ENCODE results near the gene SIGLEC5. TPM values are rescaled to one million over a fixed set of nuclear protein-coding genes. Genes with fewer than 3 reads are reported as not detected.

The SIGLEC5 gene
- total RNA-seq, 2 donors from 2014 or later, result not detected

DNA sequence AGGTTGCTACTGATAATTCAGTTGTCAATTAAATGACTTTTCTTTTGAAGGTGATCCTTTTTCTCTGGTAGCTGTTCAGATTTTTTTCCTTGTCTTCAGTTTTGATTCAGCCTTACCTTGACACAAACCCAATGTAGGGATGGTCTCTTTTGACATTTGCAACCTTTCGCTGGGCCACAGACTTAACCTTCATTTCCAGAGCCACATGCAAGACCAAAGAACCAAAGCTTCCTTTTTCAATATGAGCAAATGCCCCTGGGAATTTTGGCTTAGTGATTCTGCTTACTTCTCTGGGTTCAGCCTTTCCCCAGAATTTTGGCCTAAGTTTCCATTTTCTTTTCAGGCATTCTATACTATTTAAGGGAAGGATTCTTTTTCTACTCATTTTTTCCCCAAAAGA lies 19.6 kb downstream of the SIGLEC5 start:
- H3K4me3 Mint-ChIP-seq, result no peak overlapping the region
- peaks cover 8 to 9% of the 10 kb centered on the region in 2 donors for H3K9me3 Mint-ChIP-seq
- no peak for DNase-seq
- H3K27ac Mint-ChIP-seq, result no peak overlapping the region
- peaks cover 9% of the 10 kb centered on the region in 2 donors for H3K36me3 Mint-ChIP-seq (ENCODE audit: insufficient read depth in 2 of 2)
- peaks cover 61% of the 10 kb centered on the region for H3K27me3 Mint-ChIP-seq (ENCODE audit: low read depth)
- peaks cover 33% of the 10 kb centered on the region for H3K4me1 Mint-ChIP-seq (ENCODE audit: low read depth)
- ATAC-seq (replicated peaks in 1 of 2), result no peak

DNA sequence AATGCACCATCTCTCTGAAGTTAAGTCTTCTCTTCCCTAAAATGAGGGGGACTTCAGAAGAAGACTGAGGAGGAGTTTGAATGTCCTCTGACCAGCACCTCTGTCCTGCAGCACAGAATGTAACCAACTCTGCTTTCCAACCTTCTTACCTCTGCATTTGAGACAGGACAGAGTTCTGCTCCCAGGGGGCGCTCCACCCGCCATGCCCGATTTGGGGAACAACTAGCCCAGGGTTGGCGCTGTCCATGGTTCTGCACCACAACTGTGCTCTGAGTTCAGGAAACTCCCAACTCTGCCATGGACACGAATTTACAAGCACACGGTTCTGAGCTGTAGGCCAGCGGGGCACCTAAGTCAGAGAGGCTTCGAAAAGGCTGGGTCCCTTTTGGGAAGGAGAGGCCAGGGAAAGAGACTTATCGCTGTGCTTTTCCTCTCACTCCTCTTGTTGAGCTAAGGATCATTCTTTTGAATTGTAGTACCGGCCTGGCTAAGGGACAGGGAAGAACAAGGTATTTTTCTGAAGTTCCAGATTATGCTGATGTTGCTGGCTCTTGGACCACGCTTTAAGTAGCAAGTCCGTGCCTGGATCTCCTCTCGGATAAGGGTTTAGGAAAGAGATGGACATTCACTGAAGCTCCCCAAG lies 22.2 kb downstream of the SIGLEC5 start:
- H3K4me1 Mint-ChIP-seq (ENCODE audit: low read depth), result peaks cover 34% of the 10 kb centered on the region
- H3K27me3 Mint-ChIP-seq (ENCODE audit: low read depth), result peaks cover 56% of the 10 kb centered on the region
- ATAC-seq (replicated peaks in 1 of 2) (peak in 1 of 2 donors; percentile 28), DNase-seq (peak; percentile 67 to 68)
- peak overlapping the region; percentile 6 to 79 for H3K4me3 Mint-ChIP-seq
- peaks cover 8 to 11% of the 10 kb centered on the region in 2 donors for H3K9me3 Mint-ChIP-seq
- H3K27ac Mint-ChIP-seq, result no peak overlapping the region
- H3K36me3 Mint-ChIP-seq (ENCODE audit: insufficient read depth in 2 of 2), result peaks cover 9 to 11% of the 10 kb centered on the region in 2 donors

DNA sequence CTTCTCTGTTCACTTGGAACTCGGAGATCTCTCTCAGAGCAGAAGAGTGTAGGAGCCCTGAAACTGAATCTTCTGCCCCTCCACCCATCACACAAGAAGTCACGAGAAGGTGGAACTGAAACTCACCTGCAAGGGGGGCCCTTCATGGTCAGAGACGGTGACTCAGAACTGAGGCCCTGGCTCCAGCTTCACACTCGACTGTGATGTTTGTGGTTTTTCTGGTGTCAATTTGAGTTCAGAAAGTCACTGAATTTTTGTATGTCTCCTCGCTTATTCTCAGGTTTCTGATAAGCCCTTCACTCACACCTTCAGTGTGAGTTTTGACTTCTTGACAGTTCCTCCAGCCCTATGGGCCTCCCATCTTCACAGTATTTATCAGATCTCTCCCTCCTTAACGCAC lies 23.1 kb downstream of the SIGLEC5 start:
- Mint-ChIP-seq H3K4me3 (peak overlapping the region; percentile 58 to 79), H3K27me3 (ENCODE audit: low read depth) (peaks cover 51% of the 10 kb centered on the region), H3K9me3 (peaks cover 2 to 5% of the 10 kb centered on the region in 2 donors), H3K4me1 (ENCODE audit: low read depth) (peaks cover 34% of the 10 kb centered on the region), H3K27ac (no peak overlapping the region), H3K36me3 (ENCODE audit: insufficient read depth in 2 of 2) (peaks cover 3 to 9% of the 10 kb centered on the region in 2 donors)
- ATAC-seq (replicated peaks in 1 of 2) (peak; percentile 96 to 99), DNase-seq (peak; percentile 58 to 77)

DNA sequence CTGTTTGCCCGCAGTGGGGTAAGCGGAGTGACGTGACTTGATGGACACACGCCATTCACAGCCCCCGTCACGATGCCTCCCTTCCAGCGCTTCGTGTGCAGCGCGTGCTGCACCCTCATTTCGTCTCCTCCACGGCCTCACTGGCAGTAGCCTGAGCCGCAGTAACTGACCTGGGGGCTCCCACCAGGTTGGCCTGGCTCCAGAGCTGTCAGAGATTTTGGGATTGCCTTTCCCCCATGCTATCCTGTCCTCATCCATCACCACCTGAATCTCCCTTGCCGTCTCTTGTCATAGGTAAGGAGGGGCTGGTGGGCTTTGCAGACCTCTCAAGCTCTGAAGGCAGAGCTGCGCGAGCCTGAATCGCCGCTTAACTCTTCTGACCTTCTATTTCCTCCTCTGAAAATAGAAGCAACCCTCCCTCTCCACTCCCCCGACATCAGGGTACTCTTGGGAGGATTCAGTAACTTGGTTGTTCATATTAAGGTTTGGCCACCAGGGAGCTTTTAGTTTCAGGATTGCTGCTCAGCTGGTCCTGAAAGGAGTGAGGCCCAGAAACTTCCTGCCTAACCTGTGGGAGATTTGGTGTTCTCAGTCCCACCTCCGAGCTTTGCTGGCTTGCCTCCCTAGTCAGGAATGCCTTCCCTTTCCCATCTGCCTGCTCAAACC lies 27.9 kb downstream of the SIGLEC5 start:
- Mint-ChIP-seq H3K4me3 (peak overlapping the region; percentile 11 to 40), H3K4me1 (ENCODE audit: low read depth) (peaks cover 18% of the 10 kb centered on the region), H3K9me3 (peaks cover 2 to 4% of the 10 kb centered on the region in 2 donors), H3K27me3 (ENCODE audit: low read depth) (peaks cover 45% of the 10 kb centered on the region), H3K27ac (no peak overlapping the region), H3K36me3 (ENCODE audit: insufficient read depth in 2 of 2) (peaks cover 2 to 3% of the 10 kb centered on the region in 2 donors)
- no peak for DNase-seq
- ATAC-seq (replicated peaks in 1 of 2), result no peak

DNA sequence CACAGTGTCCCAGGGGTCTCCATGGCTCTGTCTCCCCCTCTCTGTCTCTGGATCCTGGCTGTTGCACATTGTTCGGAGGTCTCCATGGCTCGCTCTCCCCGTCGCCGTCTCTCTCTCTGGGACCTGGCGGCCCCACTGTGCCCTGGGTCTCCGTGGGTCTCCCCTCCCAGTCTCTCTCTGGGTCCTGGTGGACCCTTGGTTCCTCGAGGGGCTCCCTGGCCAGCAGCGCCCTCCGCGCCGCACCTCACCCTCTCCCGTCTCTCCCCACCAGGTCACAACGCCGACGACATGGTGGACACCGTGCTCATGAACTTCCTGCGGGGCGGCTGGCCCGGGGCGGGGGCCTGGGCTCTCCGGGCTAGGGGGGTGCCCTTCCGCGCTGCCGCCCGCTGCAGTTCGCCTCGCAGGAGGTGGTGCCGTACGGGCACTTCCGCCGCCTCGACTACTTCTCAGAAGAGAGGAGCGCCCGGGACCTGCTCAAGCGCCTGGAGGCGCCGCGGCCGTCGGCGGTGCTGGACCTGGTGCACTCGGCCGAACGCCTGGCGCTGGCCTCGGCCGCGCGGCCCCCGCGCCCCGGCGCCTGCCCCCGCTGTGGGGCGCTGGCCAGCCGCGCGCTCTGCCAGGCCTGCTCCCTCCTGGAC lies 29.1 kb downstream of the SIGLEC5 start:
- Mint-ChIP-seq H3K9me3 (peaks cover 2 to 4% of the 10 kb centered on the region in 2 donors), H3K4me1 (ENCODE audit: low read depth) (peaks cover 6% of the 10 kb centered on the region), H3K27ac (no peak overlapping the region), H3K36me3 (ENCODE audit: insufficient read depth in 2 of 2) (peaks cover 2% of the 10 kb centered on the region in 2 donors), H3K4me3 (no peak overlapping the region), H3K27me3 (ENCODE audit: low read depth) (peaks cover 41% of the 10 kb centered on the region)
- ATAC-seq (replicated peaks in 1 of 2) (peak; percentile 45 to 71), DNase-seq (peak; percentile 14 to 23)

DNA sequence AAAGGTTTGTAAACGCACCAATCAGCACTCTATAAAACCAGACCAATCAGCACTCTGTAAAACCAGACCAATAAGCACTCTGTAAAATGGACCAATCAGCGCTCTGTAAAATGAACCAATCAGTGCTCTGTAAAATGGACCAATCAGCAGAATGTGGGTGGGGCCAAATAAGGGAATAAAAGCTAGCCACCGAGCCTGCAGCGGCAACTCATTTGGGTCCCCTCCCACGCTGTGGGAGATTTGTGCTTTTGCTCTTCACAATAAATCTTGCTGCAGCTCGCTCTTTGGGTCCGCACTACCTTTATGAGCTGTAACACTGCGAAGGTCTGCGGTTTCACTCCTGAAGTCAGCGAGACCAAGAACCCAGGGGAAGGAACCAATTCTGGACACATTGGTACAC lies 31.1 kb downstream of the SIGLEC5 start:
- Mint-ChIP-seq H3K27ac (no peak overlapping the region), H3K4me3 (no peak overlapping the region), H3K4me1 (ENCODE audit: low read depth) (peaks cover 15% of the 10 kb centered on the region), H3K27me3 (ENCODE audit: low read depth) (peaks cover 28% of the 10 kb centered on the region), H3K36me3 (ENCODE audit: insufficient read depth in 2 of 2) (peaks cover 6 to 8% of the 10 kb centered on the region in 2 donors), H3K9me3 (peaks cover 2 to 9% of the 10 kb centered on the region in 2 donors)
- ATAC-seq (replicated peaks in 1 of 2) (no peak), DNase-seq (no peak)

DNA sequence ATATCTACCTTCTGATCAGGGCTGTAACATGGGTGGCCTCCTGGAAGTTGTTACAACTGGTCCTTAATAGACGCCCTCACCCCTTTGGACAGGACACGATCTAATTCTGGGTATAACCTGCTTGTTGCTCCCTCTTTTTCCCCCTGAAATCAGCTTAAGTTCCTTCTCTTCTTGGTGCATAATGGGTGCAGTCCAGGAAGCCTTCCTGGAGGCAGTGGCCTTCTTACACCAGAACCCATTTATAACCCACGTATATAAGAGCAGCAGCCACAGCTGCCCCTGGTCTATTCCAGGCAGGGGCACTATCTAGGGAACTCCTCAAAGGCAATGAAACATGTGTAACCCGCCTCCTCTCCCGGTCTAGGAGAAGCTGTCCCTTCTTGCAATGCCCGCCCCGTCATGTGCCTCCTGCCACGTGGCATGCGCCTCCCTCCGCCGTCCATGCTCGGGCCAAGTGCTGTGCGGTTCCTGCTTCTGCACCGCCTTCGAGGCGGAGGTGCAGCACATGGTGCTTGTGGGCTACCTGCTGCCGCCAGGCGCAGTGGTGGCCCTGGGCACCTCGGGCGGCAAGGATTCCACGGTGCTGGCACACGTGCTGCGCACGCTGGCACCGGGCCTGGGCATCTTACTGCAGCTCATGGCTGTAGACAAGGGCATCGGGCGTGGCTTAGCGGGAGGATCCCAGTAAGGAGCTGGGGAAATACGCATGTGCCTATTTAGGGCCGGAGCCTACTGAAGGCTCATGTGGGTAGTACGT lies 31.9 kb downstream of the SIGLEC5 start:
- peaks cover 2 to 9% of the 10 kb centered on the region in 2 donors for H3K9me3 Mint-ChIP-seq
- no peak overlapping the region for H3K4me3 Mint-ChIP-seq

DNA sequence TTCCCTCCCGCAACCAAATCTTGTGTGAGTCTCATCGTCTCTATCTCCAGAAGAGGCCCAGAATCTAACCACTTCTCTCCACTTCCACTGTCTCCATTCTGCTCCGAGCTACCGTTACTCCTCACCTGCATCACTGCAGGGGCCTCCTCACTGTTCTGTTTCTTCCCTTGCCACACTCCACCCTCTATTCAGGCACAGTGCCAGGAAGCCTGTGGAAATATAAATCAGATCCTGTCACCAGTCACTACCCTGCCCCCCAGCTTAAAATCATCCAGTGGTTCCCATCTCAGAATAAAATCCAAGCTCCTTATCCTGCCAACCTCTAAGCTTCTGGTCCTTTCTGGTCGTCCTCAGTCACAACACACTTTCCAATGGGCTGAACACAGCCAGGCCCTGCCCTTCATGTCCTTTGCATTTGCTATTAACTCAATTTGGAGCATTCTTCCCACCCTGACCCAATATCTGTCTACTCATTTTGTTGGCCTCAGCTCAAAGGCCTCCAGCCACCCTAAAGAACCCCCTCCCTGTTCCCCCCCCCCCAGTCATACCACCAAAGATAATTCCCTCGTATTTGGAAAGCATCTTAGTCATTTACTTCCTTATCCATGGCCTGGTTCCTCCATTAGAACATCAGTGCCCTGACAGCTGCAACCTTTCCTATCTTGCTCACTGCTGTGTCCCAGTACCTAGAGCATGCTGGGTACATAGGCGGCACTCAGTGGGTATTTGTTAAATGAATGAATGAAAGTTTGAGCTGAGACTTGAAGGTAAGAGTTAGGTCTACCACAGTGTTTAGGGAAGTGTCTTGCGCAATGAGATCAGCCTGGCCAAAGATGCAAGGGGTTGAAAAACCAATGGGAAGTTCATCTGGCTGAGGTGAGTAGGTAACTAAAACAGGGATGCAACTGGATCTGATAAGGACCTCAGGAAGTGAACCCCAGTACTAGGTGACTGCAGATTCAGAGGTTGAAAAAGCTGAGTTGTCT lies 34.7 kb downstream of the SIGLEC5 start:
- peaks cover 6 to 7% of the 10 kb centered on the region in 2 donors for H3K36me3 Mint-ChIP-seq (ENCODE audit: insufficient read depth in 2 of 2)
- peaks cover 24% of the 10 kb centered on the region for H3K4me1 Mint-ChIP-seq (ENCODE audit: low read depth)
- DNase-seq, result no peak
- H3K27ac Mint-ChIP-seq, result no peak overlapping the region
- H3K4me3 Mint-ChIP-seq, result peak overlapping the region; percentile 92
- ATAC-seq (replicated peaks in 1 of 2), result no peak
- peaks cover 2 to 10% of the 10 kb centered on the region in 2 donors for H3K9me3 Mint-ChIP-seq
- H3K27me3 Mint-ChIP-seq (ENCODE audit: low read depth), result peaks cover 15% of the 10 kb centered on the region

More for the DNA sequence above, 31.9 kb downstream of the SIGLEC5 start:
- ATAC-seq (replicated peaks in 1 of 2), result no peak
- DNase-seq, result no peak
- Mint-ChIP-seq H3K27me3 (ENCODE audit: low read depth) (peaks cover 26% of the 10 kb centered on the region), H3K27ac (no peak overlapping the region), H3K4me1 (ENCODE audit: low read depth) (peaks cover 22% of the 10 kb centered on the region), H3K36me3 (ENCODE audit: insufficient read depth in 2 of 2) (peaks cover 6 to 9% of the 10 kb centered on the region in 2 donors)

DNA sequence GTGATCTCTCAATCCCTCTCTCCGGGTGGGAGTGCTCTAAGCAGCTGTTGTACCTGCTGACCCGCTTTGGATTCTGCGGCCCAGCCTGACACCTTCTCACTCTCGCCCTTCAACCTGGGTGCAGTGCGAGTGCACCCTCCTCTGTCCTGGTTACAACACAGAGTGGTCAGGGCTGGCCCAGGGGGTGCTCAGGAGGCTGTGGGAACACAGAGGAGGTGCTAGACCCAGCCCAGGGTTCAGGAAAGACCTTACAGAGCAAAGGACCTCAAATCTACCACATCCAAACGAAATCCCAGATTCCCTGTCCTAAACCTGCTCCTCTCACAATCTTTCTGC lies 35.5 kb downstream of the SIGLEC5 start:
- peaks cover 24% of the 10 kb centered on the region for H3K4me1 Mint-ChIP-seq (ENCODE audit: low read depth)
- DNase-seq (no peak), ATAC-seq (replicated peaks in 1 of 2) (peak in 1 of 2 donors; percentile 10)
- H3K27ac Mint-ChIP-seq, result peak overlapping the region; percentile 87
- H3K27me3 Mint-ChIP-seq (ENCODE audit: low read depth), result peaks cover 8% of the 10 kb centered on the region
- H3K9me3 Mint-ChIP-seq, result peaks cover 2 to 10% of the 10 kb centered on the region in 2 donors
- peak overlapping the region; percentile 92 for H3K4me3 Mint-ChIP-seq
- peaks cover 7 to 8% of the 10 kb centered on the region in 2 donors for H3K36me3 Mint-ChIP-seq (ENCODE audit: insufficient read depth in 2 of 2)

DNA sequence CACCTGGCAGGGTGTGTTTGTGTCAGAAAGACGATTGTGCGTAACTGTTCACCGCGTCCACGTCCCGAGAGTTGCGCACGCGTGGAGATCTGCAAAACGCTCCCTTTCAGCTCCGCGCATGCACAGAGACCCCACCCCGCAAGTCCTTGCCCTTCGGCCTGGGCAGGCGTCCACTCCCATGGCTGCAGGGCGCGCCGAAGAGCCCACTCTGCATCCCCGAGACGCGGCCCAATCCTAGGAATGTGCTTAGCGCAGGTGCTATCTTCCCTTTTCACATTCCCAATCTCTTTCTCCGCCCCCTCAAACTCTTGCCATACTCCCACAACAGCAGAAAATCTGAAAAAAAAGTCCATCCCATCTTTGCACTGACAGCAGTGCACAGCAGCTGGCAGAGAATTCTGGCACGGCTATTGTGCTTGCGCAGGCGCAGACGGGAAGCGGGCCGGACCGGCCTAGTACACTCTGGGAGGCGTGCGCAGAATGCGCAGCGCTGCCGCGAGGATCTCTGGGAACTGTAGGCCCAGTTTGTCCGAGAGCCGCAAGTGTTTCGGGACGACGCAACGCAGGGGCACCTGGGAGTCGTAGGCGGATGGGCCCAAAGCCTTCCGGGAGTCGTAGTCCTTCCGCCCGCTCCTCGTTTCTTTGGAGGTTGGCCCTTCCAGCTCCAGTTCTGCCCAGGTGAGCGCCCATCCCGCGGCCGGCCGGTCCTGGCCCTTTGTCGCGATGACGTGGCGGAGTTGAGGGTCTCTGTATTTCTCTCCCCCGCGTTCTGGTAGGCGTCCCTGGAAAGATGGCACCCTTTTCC lies 36.0 kb downstream of the SIGLEC5 start:
- Mint-ChIP-seq H3K4me1 (ENCODE audit: low read depth) (peaks cover 24% of the 10 kb centered on the region), H3K36me3 (ENCODE audit: insufficient read depth in 2 of 2) (peaks cover 8 to 11% of the 10 kb centered on the region in 2 donors)

DNA sequence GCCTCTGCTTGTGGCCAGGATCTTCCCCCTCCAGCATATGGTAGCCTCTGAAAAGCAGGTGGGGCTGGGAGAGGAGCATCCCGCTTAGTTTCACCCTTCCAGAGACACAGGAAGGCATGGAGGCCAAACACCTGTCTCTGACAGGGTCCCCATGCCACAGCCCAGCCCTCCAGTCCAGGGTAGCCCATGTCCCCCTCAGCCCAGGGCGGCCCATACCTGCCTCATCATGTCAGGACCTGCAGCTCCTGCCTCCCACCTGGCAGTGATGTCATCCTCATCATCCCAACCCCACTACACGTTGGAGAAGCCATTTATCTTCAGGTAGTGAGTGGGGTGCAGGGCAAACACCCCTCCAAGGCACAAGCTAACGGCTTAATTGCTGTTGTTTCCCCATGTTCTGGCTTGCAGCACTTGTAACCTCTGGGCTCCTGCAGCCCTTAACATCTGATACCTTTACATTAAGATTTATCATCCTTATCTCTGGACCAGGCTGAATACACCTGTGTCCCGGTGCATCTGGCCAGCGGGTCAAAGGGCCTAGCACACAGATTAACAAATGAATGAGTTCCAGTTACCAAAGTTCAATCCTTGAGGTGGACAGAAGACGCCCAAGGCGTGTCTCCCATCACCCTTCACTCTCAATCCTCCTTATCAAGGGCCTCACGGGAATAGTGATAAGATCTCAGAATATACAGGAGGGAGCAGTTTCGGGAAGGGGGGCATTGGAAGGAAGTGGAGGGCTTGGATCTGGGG lies 36.9 kb downstream of the SIGLEC5 start:
- no peak for DNase-seq
- Mint-ChIP-seq H3K4me3 (peak overlapping the region; percentile 92), H3K27me3 (ENCODE audit: low read depth) (peaks cover 4% of the 10 kb centered on the region), H3K9me3 (peaks cover 2 to 12% of the 10 kb centered on the region in 2 donors), H3K4me1 (ENCODE audit: low read depth) (peaks cover 24% of the 10 kb centered on the region), H3K36me3 (ENCODE audit: insufficient read depth in 2 of 2) (peaks cover 8 to 11% of the 10 kb centered on the region in 2 donors), H3K27ac (no peak overlapping the region)
- no peak for ATAC-seq (replicated peaks in 1 of 2)

More for the DNA sequence above, 36.0 kb downstream of the SIGLEC5 start:
- H3K9me3 Mint-ChIP-seq, result peaks cover 2 to 10% of the 10 kb centered on the region in 2 donors
- DNase-seq (peak; percentile 96 to 97), ATAC-seq (replicated peaks in 1 of 2) (peak; percentile 100)
- H3K27me3 Mint-ChIP-seq (ENCODE audit: low read depth), result peaks cover 5% of the 10 kb centered on the region
- peak overlapping the region; percentile 87 for H3K27ac Mint-ChIP-seq
- peak overlapping the region; percentile 92 for H3K4me3 Mint-ChIP-seq
